ENCODE data around the gene SPATA22.
"Not testable (repeated sequence)": the region's sequence is repeated elsewhere in the genome, so short reads cannot be mapped to it uniquely, and the experiment has no call there.

Gene SPATA22

DNA sequence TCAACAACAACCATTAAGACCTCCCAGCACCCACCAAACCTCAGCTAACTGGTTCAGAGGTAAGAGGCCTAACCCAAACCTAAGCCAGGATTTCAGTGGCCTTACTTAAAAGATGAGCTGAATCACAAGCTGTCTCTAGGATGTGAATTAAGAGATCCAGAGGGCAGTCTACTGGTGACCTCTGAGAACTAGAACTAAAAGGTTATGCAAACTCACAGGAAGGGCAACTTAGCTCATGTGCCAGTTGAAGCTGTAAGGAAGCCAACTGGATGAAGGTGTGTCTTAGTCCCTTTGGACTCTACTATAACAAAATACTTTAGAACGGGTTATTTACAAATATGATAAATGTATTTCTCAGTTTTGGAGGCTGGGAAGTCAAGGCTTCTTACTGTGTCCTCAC is 5.3 kb downstream of the SPATA22 start:
- H3K9me3 ChIP-seq (ENCODE audit: insufficient read depth, low read depth, low read length); H3K14ac ChIP-seq (ENCODE audit: low read length); H3K4me2 ChIP-seq (ENCODE audit: low read length); H3K27me3 ChIP-seq (ENCODE audit: insufficient read depth, low read length); H3K18ac ChIP-seq (ENCODE audit: low read length); H2BK12ac ChIP-seq (ENCODE audit: low read length); H4K12ac ChIP-seq (ENCODE audit: low read depth, low read length); H2BK120ac ChIP-seq (ENCODE audit: insufficient read depth, low read length, poor library complexity); H2AFZ ChIP-seq (ENCODE audit: insufficient read depth, low read length, poor library complexity); H3K9ac ChIP-seq (ENCODE audit: low read length); H3K4ac ChIP-seq (ENCODE audit: low read depth, low read length); H3K23ac ChIP-seq (ENCODE audit: low read length); H3K36me3 ChIP-seq (ENCODE audit: control insufficient read depth in 1 of 2, insufficient read depth in 2 of 2, low read length in 2 of 2); H3K79me2 ChIP-seq (ENCODE audit: control insufficient read depth, insufficient read depth, low read length, poor library complexity); H3K79me1 ChIP-seq (ENCODE audit: low read length); H4K8ac ChIP-seq (ENCODE audit: low read depth, low read length); H3K27ac ChIP-seq (ENCODE audit: low read depth, low read length); H2AK5ac ChIP-seq (ENCODE audit: low read length); H4K91ac ChIP-seq (ENCODE audit: low read depth, low read length); H2BK5ac ChIP-seq (ENCODE audit: low read depth, low read length, poor library complexity); H3K4me1 ChIP-seq (ENCODE audit: control insufficient read depth in 1 of 2, insufficient read depth in 2 of 2, low read length in 2 of 2); H3K4me3 ChIP-seq (ENCODE audit: low read depth, low read length); DNase-seq: not testable (repeated sequence)
- no CpG with 5 or more reads among the region's 1 CpG for WGBS (ENCODE audit: extremely low coverage, insufficient coverage, insufficient read length)

DNA sequence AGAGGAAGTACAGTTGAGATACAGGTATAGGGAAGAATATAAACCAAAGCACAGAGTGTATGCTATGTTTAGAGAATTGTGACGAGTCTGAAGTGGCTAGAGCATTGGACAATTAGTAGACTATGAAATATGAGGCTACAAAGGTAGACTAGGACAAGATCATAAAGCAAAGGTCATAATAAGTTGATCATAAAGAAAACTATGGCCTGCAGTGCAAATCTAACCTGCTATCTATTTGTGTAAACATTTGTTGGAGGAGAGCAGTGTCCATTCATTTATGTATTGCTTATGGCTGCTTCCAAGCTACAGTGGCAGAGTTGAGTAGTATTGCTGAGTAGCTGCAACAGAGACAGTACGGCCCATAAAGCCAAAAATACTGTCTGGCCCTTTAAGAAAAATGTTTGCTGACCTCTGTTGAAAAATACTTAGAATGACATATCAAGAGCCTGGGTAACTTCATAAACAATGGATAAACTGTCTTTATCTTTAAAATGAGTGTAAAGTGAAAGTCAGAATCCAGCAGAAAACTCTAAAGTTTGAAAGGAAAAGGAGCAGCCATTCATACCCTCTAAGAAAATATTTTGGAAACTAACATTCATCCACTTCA is 23.5 kb downstream of the SPATA22 start:
- Histone ChIP-seq H3K23ac (ENCODE audit: low read length) (no peak overlapping the region), H3K27ac (ENCODE audit: low read depth, low read length) (no peak overlapping the region), H3K4ac (ENCODE audit: low read depth, low read length) (no peak overlapping the region), H2BK12ac (ENCODE audit: low read length) (no peak overlapping the region), H4K8ac (ENCODE audit: low read depth, low read length) (no peak overlapping the region), H3K9me3 (ENCODE audit: insufficient read depth, low read depth, low read length) (no peaks in the 10 kb centered on the region), H4K12ac (ENCODE audit: low read depth, low read length) (no peak overlapping the region), H2AK5ac (ENCODE audit: low read length) (no peak overlapping the region), H3K14ac (ENCODE audit: low read length) (no peak overlapping the region), H2BK5ac (ENCODE audit: low read depth, low read length, poor library complexity) (no peak overlapping the region), H3K79me2 (ENCODE audit: control insufficient read depth, insufficient read depth, low read length, poor library complexity) (no peaks in the 10 kb centered on the region), H3K27me3 (ENCODE audit: insufficient read depth, low read length) (no peaks in the 10 kb centered on the region), H2BK120ac (ENCODE audit: insufficient read depth, low read length, poor library complexity) (no peak overlapping the region), H3K79me1 (ENCODE audit: low read length) (no peaks in the 10 kb centered on the region), H4K91ac (ENCODE audit: low read depth, low read length) (no peak overlapping the region), H3K4me3 (ENCODE audit: low read depth, low read length) (no peak overlapping the region), H3K4me2 (ENCODE audit: low read length) (no peak overlapping the region), H3K36me3 (ENCODE audit: control insufficient read depth in 1 of 2, insufficient read depth in 2 of 2, low read length in 2 of 2) (no peaks in the 10 kb centered on the region), H2AFZ (ENCODE audit: insufficient read depth, low read length, poor library complexity) (no peak overlapping the region), H3K9ac (ENCODE audit: low read length) (no peak overlapping the region), H3K4me1 (ENCODE audit: control insufficient read depth in 1 of 2, insufficient read depth in 2 of 2, low read length in 2 of 2) (no peaks in the 10 kb centered on the region), H3K18ac (ENCODE audit: low read length) (no peak overlapping the region)
- no CpG with 5 or more reads among the region's 2 CpGs for WGBS (ENCODE audit: extremely low coverage, insufficient coverage, insufficient read length)
- no peak for DNase-seq

DNA sequence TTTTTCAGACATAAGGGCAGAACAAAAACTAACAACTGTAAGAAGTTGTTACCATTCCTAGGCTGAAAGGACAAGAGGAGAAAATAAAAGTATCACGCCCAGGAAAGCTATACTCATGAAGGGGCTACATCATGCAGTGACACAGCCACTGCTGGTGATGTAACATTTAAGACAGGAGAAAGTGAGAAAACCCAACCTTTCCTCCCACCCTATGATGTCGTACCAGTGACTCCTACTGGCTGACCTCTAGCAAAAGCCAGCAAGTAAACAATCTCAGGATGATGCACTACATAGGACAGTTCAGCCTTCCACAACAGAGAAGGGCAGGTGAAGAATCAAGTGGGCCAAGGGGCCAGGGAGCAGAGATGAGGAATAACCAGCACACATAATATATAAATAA is 24.0 kb downstream of the SPATA22 start:
- Histone ChIP-seq H2AFZ (ENCODE audit: insufficient read depth, low read length, poor library complexity) (no peak overlapping the region), H3K4ac (ENCODE audit: low read depth, low read length) (no peak overlapping the region), H3K4me2 (ENCODE audit: low read length) (no peak overlapping the region), H2AK5ac (ENCODE audit: low read length) (no peak overlapping the region), H3K27ac (ENCODE audit: low read depth, low read length) (no peak overlapping the region), H3K9ac (ENCODE audit: low read length) (no peak overlapping the region), H2BK12ac (ENCODE audit: low read length) (no peak overlapping the region), H3K4me3 (ENCODE audit: low read depth, low read length) (no peak overlapping the region), H3K18ac (ENCODE audit: low read length) (no peak overlapping the region), H4K91ac (ENCODE audit: low read depth, low read length) (no peak overlapping the region), H2BK5ac (ENCODE audit: low read depth, low read length, poor library complexity) (no peak overlapping the region), H3K9me3 (ENCODE audit: insufficient read depth, low read depth, low read length) (no peaks in the 10 kb centered on the region), H3K23ac (ENCODE audit: low read length) (no peak overlapping the region), H2BK120ac (ENCODE audit: insufficient read depth, low read length, poor library complexity) (no peak overlapping the region), H4K8ac (ENCODE audit: low read depth, low read length) (no peak overlapping the region), H3K14ac (ENCODE audit: low read length) (no peak overlapping the region), H3K79me2 (ENCODE audit: control insufficient read depth, insufficient read depth, low read length, poor library complexity) (no peaks in the 10 kb centered on the region), H3K4me1 (ENCODE audit: control insufficient read depth in 1 of 2, insufficient read depth in 2 of 2, low read length in 2 of 2) (no peaks in the 10 kb centered on the region), H3K36me3 (ENCODE audit: control insufficient read depth in 1 of 2, insufficient read depth in 2 of 2, low read length in 2 of 2) (no peaks in the 10 kb centered on the region), H3K79me1 (ENCODE audit: low read length) (no peaks in the 10 kb centered on the region), H4K12ac (ENCODE audit: low read depth, low read length) (no peak overlapping the region), H3K27me3 (ENCODE audit: insufficient read depth, low read length) (no peaks in the 10 kb centered on the region)
- WGBS (ENCODE audit: extremely low coverage, insufficient coverage, insufficient read length), result no CpG with 5 or more reads among the region's 2 CpGs
- DNase-seq, result no peak

DNA sequence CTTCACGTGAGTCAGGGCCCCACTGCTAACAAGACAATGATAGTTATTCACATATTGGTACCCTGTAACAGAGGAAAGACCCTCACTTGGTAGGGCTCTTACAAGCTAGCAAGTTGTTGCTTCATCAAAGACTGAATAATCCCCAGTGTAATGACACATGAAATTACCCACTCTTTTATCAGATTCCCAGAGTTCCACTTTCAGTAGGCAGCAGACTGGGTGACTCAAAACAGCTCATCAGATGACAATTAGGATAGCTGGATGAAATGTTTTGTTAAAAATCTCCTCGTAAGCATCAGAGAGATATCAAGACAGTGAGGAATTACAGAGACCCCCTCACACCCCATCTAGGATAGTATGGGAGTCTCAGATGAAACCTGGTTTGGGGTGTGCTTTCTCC is 31.2 kb downstream of the SPATA22 start:
- Histone ChIP-seq H3K79me1 (ENCODE audit: low read length) (no peaks in the 10 kb centered on the region), H3K4me3 (ENCODE audit: low read depth, low read length) (no peak overlapping the region), H2BK5ac (ENCODE audit: low read depth, low read length, poor library complexity) (no peak overlapping the region), H3K27ac (ENCODE audit: low read depth, low read length) (no peak overlapping the region), H3K79me2 (ENCODE audit: control insufficient read depth, insufficient read depth, low read length, poor library complexity) (no peaks in the 10 kb centered on the region), H4K8ac (ENCODE audit: low read depth, low read length) (no peak overlapping the region), H2AK5ac (ENCODE audit: low read length) (no peak overlapping the region), H2BK120ac (ENCODE audit: insufficient read depth, low read length, poor library complexity) (no peak overlapping the region), H3K9ac (ENCODE audit: low read length) (no peak overlapping the region), H2BK12ac (ENCODE audit: low read length) (no peak overlapping the region), H3K23ac (ENCODE audit: low read length) (no peak overlapping the region), H4K91ac (ENCODE audit: low read depth, low read length) (no peak overlapping the region), H2AFZ (ENCODE audit: insufficient read depth, low read length, poor library complexity) (no peak overlapping the region), H3K4me1 (ENCODE audit: control insufficient read depth in 1 of 2, insufficient read depth in 2 of 2, low read length in 2 of 2) (no peaks in the 10 kb centered on the region), H3K9me3 (ENCODE audit: insufficient read depth, low read depth, low read length) (no peaks in the 10 kb centered on the region), H3K18ac (ENCODE audit: low read length) (no peak overlapping the region), H3K36me3 (ENCODE audit: control insufficient read depth in 1 of 2, insufficient read depth in 2 of 2, low read length in 2 of 2) (no peaks in the 10 kb centered on the region), H3K14ac (ENCODE audit: low read length) (no peak overlapping the region), H4K12ac (ENCODE audit: low read depth, low read length) (no peak overlapping the region), H3K4ac (ENCODE audit: low read depth, low read length) (no peak overlapping the region), H3K4me2 (ENCODE audit: low read length) (no peak overlapping the region), H3K27me3 (ENCODE audit: insufficient read depth, low read length) (no peaks in the 10 kb centered on the region)
- DNase-seq, result no peak
- WGBS (ENCODE audit: extremely low coverage, insufficient coverage, insufficient read length), result no CpG with 5 or more reads among the region's 2 CpGs
